HepG2 (cell line): Measurements from ENCODE around the gene NDUFB7. TPM values are rescaled to one million over a fixed set of nuclear protein-coding genes. Genes with fewer than 3 reads are reported as not detected.

Source experiments
- EZH2 ChIP-seq: conservative IDR thresholded peaks from 2 replicates; pipeline ENCODE4 v1.6.1; 2012; ENCODE audit warnings: mild to moderate bottlenecking, low read depth, low read length, moderate library complexity
- GABPA ChIP-seq, 2 experiments: IDR thresholded peaks; 2 replicates each; pipeline ENCODE4 v1.6.1; 2011 to 2016; ENCODE audit warnings: low read depth in 2 of 2, low read length in 1 of 2, missing biosample characterization in 1 of 2, missing genetic modification characterization in 1 of 2
- HMGA1 ChIP-seq: sonication (generic); formaldehyde crosslinking; conservative IDR thresholded peaks from 2 replicates; pipeline ENCODE4 v1.4.0; 2020; ENCODE audit warnings: missing genetic modification reagents
- ISL2 ChIP-seq: sonication (generic); formaldehyde crosslinking; IDR thresholded peaks from 2 replicates; pipeline ENCODE4 v1.5.0; 2020; ENCODE audit warnings: missing genetic modification reagents
- KDM1A ChIP-seq: IDR thresholded peaks from 2 replicates; pipeline ENCODE4 v1.6.1; 2016; ENCODE audit warnings: missing compliant biosample characterization
- NFKB2 ChIP-seq: sonication (generic); formaldehyde crosslinking; IDR thresholded peaks from 2 replicates; pipeline ENCODE4 v1.4.0; 2020; ENCODE audit warnings: missing genetic modification reagents, borderline replicate concordance
- NR2F6 ChIP-seq, 2 experiments: IDR thresholded peaks; 2 replicates each; pipeline ENCODE4 v1.6.1; 2016; ENCODE audit warnings: antibody characterized with exemption in 1 of 2, mild to moderate bottlenecking in 1 of 2
- PCBP2 ChIP-seq: fragments of 200-400 bp; formaldehyde crosslinking; optimal IDR thresholded peaks from 2 replicates; pipeline ENCODE3; 2018; ENCODE audit warnings: low read length, low read depth; ENCODE audit not compliant: poor library complexity, severe bottlenecking
- PHB2 ChIP-seq: fragments of 450-650 bp; IDR thresholded peaks from 2 replicates; pipeline ENCODE4 v1.6.1; 2018; ENCODE audit not compliant: partially characterized antibody
- RFX1 ChIP-seq: fragments of 450-650 bp; IDR thresholded peaks from 2 replicates; pipeline ENCODE4 v1.6.1; 2017
- RNF2 ChIP-seq: fragments of 450-650 bp; conservative IDR thresholded peaks from 2 replicates; pipeline ENCODE4 v1.6.1; 2016; ENCODE audit warnings: low read depth
- RXRA ChIP-seq: sonication (generic); formaldehyde crosslinking; IDR thresholded peaks from 2 replicates; pipeline ENCODE4 v1.5.1; 2020; ENCODE audit warnings: missing genetic modification reagents
- SAFB2 ChIP-seq: sonication (generic); formaldehyde crosslinking; IDR thresholded peaks from 2 replicates; pipeline ENCODE4 v1.5.1; 2020; ENCODE audit warnings: missing genetic modification reagents, low read depth, mild to moderate bottlenecking, borderline replicate concordance
- SIN3B ChIP-seq: fragments of 150-350 bp; IDR thresholded peaks from 2 replicates; pipeline ENCODE4 v1.6.1; 2014; ENCODE audit warnings: low read length
- SKI ChIP-seq: fragments of 450-650 bp; IDR thresholded peaks from one replicate; pipeline ENCODE4 v1.6.1; 2018; ENCODE audit warnings: mild to moderate bottlenecking; ENCODE audit not compliant: partially characterized antibody
- YEATS4 ChIP-seq: sonication (generic); formaldehyde crosslinking; IDR thresholded peaks from 2 replicates; pipeline ENCODE4 v1.4.0; 2020; ENCODE audit warnings: missing genetic modification reagents, borderline replicate concordance
- ZMYM3 ChIP-seq: sonication (generic); formaldehyde crosslinking; IDR thresholded peaks from 2 replicates; pipeline ENCODE4 v1.5.1; 2020; ENCODE audit warnings: mild to moderate bottlenecking, missing genetic modification reagents
- ZNF670 ChIP-seq: sonication (generic); formaldehyde crosslinking; IDR thresholded peaks from 2 replicates; pipeline ENCODE4 v1.8.0; 2022; ENCODE audit warnings: mild to moderate bottlenecking, missing genetic modification reagents, borderline replicate concordance
- ZNF776 ChIP-seq: sonication (generic); formaldehyde crosslinking; IDR thresholded peaks from 2 replicates; pipeline ENCODE4 v1.4.0; 2020; ENCODE audit warnings: mild to moderate bottlenecking, missing genetic modification reagents
- ZSCAN12 ChIP-seq: sonication (generic); formaldehyde crosslinking; IDR thresholded peaks from 2 replicates; pipeline ENCODE4 v1.9.0; 2021; ENCODE audit warnings: mild to moderate bottlenecking, missing genetic modification reagents
- polyA plus RNA-seq, 8 experiments: library from polyadenylated mRNA; depleted of rRNA in 3 of 8; stranded (reverse) in 7 of 8; unstranded in 1 of 8; fragments of >200 nt; fragmentation: Illumina TruSeq in 4 of 8; extraction: Trizol in 4 of 8; gene quantifications; 2 replicates each; pipeline versions ENCODE4 v1.2.1 to v1.2.3, GENCODE V29; 2011 to 2016; ENCODE audit warnings: low read depth in 4 of 8, missing spikeins in 1 of 8, mixed read lengths in 1 of 8; ENCODE audit not compliant: insufficient read depth in 1 of 8
- total RNA-seq, 5 experiments: library from RNA; depleted of rRNA; stranded (reverse); fragments of >200 nt; fragmentation: Illumina TruSeq; extraction: Trizol; gene quantifications; 2 replicates each; pipeline ENCODE4 v1.2.3, GENCODE V29; 2016; ENCODE audit warnings: low read depth in 1 of 5
- TF ChIP-seq, protein P1 (sequence below): sonication (generic); formaldehyde crosslinking; IDR thresholded peaks from 2 replicates; pipeline ENCODE4 v1.5.0; 2020; ENCODE audit warnings: mild to moderate bottlenecking, missing genetic modification reagents
- TF ChIP-seq, protein P2 (sequence below): sonication (generic); formaldehyde crosslinking; IDR thresholded peaks from 2 replicates; pipeline ENCODE4 v1.4.0; 2020; ENCODE audit warnings: low read depth, mild to moderate bottlenecking, missing genetic modification reagents
- TF ChIP-seq, protein P3 (sequence below): sonication (generic); formaldehyde crosslinking; IDR thresholded peaks from 2 replicates; pipeline ENCODE4 v1.8.1; 2023; ENCODE audit warnings: mild to moderate bottlenecking, inconsistent platforms, moderate library complexity, missing genetic modification reagents, borderline replicate concordance

The NDUFB7 gene
- total and polyA plus RNA-seq, 2 of the 13 experiments (the other 11 are each of a cell fraction or from before 2014, with no cell fraction given): 156 to 198 TPM

DNA sequence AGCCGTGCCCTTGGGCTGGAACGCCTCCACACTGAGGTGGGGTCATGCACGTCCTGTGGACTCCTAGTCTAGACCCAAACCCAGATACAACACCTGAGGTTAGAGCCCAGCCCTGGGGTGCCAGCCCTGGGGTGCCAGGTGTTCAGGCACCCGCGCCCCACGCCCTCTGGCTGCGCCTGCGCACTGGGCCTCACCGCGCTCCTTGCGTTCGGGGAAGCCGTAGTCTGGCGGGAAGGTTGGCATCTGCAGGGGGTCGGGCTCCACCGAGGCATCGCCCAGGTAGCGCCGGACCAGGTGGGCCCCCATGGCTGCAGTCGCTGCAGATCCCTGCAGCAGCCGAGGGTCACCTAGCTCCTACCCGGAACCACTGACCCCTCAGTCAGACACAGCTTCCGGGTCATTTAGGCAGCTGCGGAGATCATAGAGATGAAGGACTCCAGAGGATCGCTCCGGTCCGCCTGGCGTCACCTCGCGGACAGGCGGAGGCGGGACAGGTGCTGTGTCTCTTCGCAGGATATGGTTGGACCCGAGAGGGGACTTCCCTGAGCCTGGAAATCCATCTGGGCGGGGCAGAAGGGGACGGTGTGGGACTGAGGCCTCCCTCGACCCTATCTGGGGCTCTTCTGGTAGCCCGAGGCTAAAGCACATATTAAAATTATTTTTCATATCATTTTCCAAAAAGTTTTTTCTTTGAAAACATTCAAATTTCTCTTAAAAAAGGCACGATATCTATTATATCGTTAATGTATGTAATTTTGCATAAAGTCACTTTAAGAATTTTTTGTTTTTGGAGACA, at the start of gene NDUFB7 (continued):
- TF ChIP-seq ZMYM3 (CRISPR knock-in tag) (peak; percentile 91), RNF2 (peak; percentile 65; the same call in 1 of the 2 replicates), NR2F6 (IDR thresholded peaks at IDR 0.05) (0 out of 2 replicates have a peak, but pooled peaks have one; percentile 12), NR2F6 (CRISPR knock-in tag; IDR thresholded peaks at IDR 0.05) (peak; percentile 74; the same call in 1 of the 2 replicates), SKI (peak; percentile 11), ZSCAN12 (CRISPR knock-in tag) (no peak), KDM1A (CRISPR knock-in tag) (peak; percentile 40; the same call in 1 of the 2 replicates), SIN3B (no peak; the same call in 1 of the 2 replicates), ZNF670 (no peak), ISL2 (CRISPR knock-in tag) (peak; percentile 74), ZNF776 (CRISPR knock-in tag) (no peak), HMGA1 (CRISPR knock-in tag) (no peak), RFX1 (no peak), GABPA (IDR thresholded peaks at IDR 0.05; ENCODE audit: low read depth, low read length) (peak; percentile 93), GABPA (CRISPR knock-in tag; IDR thresholded peaks at IDR 0.05; ENCODE audit: low read depth) (peak; percentile 99), PHB2 (no peak), RXRA (peak; percentile 82), YEATS4 (CRISPR knock-in tag) (peak; percentile 88), EZH2 (no peak), SAFB2 (CRISPR knock-in tag) (peak; percentile 69; the same call in 1 of the 2 replicates), NFKB2 (CRISPR knock-in tag) (peak; percentile 75; the same call in 1 of the 2 replicates), PCBP2 (no peak)
- TF ChIP-seq, protein P1, sequence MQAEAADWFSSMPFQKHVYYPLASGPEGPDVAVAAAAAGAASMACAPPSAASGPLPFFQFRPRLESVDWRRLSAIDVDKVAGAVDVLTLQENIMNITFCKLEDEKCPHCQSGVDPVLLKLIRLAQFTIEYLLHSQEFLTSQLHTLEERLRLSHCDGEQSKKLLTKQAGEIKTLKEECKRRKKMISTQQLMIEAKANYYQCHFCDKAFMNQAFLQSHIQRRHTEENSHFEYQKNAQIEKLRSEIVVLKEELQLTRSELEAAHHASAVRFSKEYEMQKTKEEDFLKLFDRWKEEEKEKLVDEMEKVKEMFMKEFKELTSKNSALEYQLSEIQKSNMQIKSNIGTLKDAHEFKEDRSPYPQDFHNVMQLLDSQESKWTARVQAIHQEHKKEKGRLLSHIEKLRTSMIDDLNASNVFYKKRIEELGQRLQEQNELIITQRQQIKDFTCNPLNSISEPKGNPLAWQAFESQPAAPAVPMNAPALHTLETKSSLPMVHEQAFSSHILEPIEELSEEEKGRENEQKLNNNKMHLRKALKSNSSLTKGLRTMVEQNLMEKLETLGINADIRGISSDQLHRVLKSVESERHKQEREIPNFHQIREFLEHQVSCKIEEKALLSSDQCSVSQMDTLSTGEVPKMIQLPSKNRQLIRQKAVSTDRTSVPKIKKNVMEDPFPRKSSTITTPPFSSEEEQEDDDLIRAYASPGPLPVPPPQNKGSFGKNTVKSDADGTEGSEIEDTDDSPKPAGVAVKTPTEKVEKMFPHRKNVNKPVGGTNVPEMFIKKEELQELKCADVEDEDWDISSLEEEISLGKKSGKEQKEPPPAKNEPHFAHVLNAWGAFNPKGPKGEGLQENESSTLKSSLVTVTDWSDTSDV (CRISPR knock-in tag): peak; percentile 94
- TF ChIP-seq, protein P2, sequence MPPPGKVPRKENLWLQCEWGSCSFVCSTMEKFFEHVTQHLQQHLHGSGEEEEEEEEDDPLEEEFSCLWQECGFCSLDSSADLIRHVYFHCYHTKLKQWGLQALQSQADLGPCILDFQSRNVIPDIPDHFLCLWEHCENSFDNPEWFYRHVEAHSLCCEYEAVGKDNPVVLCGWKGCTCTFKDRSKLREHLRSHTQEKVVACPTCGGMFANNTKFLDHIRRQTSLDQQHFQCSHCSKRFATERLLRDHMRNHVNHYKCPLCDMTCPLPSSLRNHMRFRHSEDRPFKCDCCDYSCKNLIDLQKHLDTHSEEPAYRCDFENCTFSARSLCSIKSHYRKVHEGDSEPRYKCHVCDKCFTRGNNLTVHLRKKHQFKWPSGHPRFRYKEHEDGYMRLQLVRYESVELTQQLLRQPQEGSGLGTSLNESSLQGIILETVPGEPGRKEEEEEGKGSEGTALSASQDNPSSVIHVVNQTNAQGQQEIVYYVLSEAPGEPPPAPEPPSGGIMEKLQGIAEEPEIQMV (CRISPR knock-in tag): peak; percentile 100
- TF ChIP-seq, protein P3, sequence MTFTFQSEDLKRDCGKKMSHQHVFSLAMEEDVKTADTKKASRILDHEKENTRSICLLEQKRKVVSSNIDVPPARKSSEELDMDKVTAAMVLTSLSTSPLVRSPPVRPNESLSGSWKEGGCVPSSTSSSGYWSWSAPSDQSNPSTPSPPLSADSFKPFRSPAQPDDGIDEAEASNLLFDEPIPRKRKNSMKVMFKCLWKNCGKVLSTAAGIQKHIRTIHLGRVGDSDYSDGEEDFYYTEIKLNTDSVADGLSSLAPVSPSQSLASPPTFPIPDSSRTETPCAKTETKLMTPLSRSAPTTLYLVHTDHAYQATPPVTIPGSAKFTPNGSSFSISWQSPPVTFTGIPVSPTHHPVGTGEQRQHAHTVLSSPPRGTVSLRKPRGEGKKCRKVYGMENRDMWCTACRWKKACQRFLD: no peak; the same call in 1 of the 2 replicates
